ENCODE data around the gene PIGU.

DNA sequence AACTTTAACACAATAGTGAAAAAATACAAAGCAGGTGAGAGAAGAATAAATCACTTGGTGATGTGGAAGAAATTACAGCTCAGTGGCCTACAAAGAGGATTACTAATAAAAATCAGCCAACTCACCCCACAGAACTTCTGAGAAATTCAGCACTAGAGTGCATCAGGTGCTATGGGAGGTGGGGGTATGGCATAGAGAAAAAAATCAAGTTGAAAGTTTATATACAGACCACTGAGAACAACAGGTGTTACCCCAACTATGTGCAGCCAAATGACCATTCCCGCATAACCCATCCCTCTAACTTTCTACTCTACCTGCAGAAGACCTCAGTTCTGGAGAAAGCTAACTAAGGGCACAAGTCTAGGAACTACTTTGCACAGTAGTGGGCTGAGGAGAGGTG lies 47.0 kb downstream of the PIGU start:
- TF ChIP-seq GATA3 (IDR thresholded peaks at IDR 0.05; ENCODE audit: low read depth, low read length): no peak
- TF ChIP-seq GATA2 (IDR thresholded peaks at IDR 0.05; ENCODE audit: low read depth, low read length): no peak

Data from SH-SY5Y (cell line).